ENCODE data around the gene PLS1. TPM values are rescaled to one million over a fixed set of nuclear protein-coding genes. Genes with fewer than 3 reads are reported as not detected.

The PLS1 gene
- polyA plus RNA-seq, 1 of the 3 experiments (the other 2 are of a cell fraction), result 2.9 TPM

GRCh38 chr3:142656575-142656974, 60.4 kb downstream of the PLS1 start:
- CTCF ChIA-PET, result interaction anchor here (0.7 kb wide), 1 partner anchor 786 kb away, joined by 3 read pairs; no protein-coding TSS in a partner anchor

GRCh38 chr3:142657033-142657432, 60.8 kb downstream of the PLS1 start:
- Histone ChIP-seq H3F3A (replicated peaks; ENCODE audit: insufficient read depth) (peaks cover 5% of the 10 kb centered on the region), H3K9ac (no peak overlapping the region), H3K4me1 (ENCODE audit: control insufficient read depth in 1 of 2, insufficient read depth in 2 of 2, low read depth in 1 of 2, low read length in 1 of 2) (no peaks in the 10 kb centered on the region; a peak in 1 of 4 replicates), H4K20me1 (ENCODE audit: insufficient read depth) (no peaks in the 10 kb centered on the region), H3K4me3 (ENCODE audit: low read depth in 2 of 2, low read length in 1 of 2) (no peak overlapping the region), H3K9me2 (no peaks in the 10 kb centered on the region), H3K27me3 (ENCODE audit: insufficient read depth) (no peaks in the 10 kb centered on the region), H2AFZ (ENCODE audit: low read depth) (no peak overlapping the region), H3K36me3 (replicated peaks in 1 of 2; ENCODE audit: control insufficient read depth in 1 of 2, insufficient read depth in 2 of 2, low read length in 1 of 2) (no peaks in the 10 kb centered on the region), H3K9me3 (no peaks in the 10 kb centered on the region), H3K79me2 (ENCODE audit: insufficient read depth) (no peaks in the 10 kb centered on the region), H3K4me2 (no peak overlapping the region), H3K27ac (ENCODE audit: low read depth in 2 of 2, low read length in 1 of 2) (no peak overlapping the region)
- ChIA-PET CTCF (no interaction called here), POLR2A (no interaction called here)
- DNase-seq, result no peak
- WGBS (ENCODE audit: low lambda C conversion rate), result 91% methylated on average over 4 of the region's 4 CpGs
- TF ChIP-seq GATA2 (CRISPR knock-in tag; IDR thresholded peaks at IDR 0.05), result no peak
- TF ChIP-seq TCF12 (IDR thresholded peaks at IDR 0.05), result no peak
- no peak for TF ChIP-seq MEF2A (IDR thresholded peaks at IDR 0.05; ENCODE audit: borderline replicate concordance, low read depth)
- no peak for TF ChIP-seq CTCF (IDR thresholded peaks at IDR 0.05)
- TF ChIP-seq TEAD4 (IDR thresholded peaks at IDR 0.05; ENCODE audit: borderline replicate concordance, insufficient read depth), result no peak
- no peak for TF ChIP-seq RFX5 (IDR thresholded peaks at IDR 0.05; ENCODE audit: low read length)
- no peak for TF ChIP-seq NRF1 (IDR thresholded peaks at IDR 0.05; ENCODE audit: low read depth, low read length)
- no peak for TF ChIP-seq MAX (IDR thresholded peaks at IDR 0.05; ENCODE audit: low read depth)
- no peak for TF ChIP-seq FOSL2 (IDR thresholded peaks at IDR 0.05; ENCODE audit: borderline replicate concordance, low read depth)
- no peak for TF ChIP-seq RXRA (IDR thresholded peaks at IDR 0.05; ENCODE audit: borderline replicate concordance, low read depth)
- TF ChIP-seq USF2 (IDR thresholded peaks at IDR 0.05; ENCODE audit: borderline replicate concordance, low read depth, low read length), result no peak
- no peak for TF ChIP-seq ELF1 (IDR thresholded peaks at IDR 0.05)
- TF ChIP-seq SIN3A (IDR thresholded peaks at IDR 0.05; ENCODE audit: borderline replicate concordance, low read depth, low read length), result no peak
- TF ChIP-seq PBX3 (IDR thresholded peaks at IDR 0.05), result no peak
- TF ChIP-seq EP300 (IDR thresholded peaks at IDR 0.05; ENCODE audit: borderline replicate concordance in 1 of 2, low read depth in 1 of 2, low read length in 1 of 2), result no peak
- no peak for TF ChIP-seq RCOR1 (IDR thresholded peaks at IDR 0.05; ENCODE audit: low read length)
- no peak for TF ChIP-seq POLR2AphosphoS5 (IDR thresholded peaks at IDR 0.05; ENCODE audit: low read depth, low read length)
- no peak for TF ChIP-seq TAF1 (IDR thresholded peaks at IDR 0.05; ENCODE audit: borderline replicate concordance, low read depth, low read length)

More at GRCh38 chr3:142656575-142656974, 60.4 kb downstream of the PLS1 start:
- peaks cover 5% of the 10 kb centered on the region for H3F3A ChIP-seq (replicated peaks; ENCODE audit: insufficient read depth)
- no peaks in the 10 kb centered on the region for H4K20me1 ChIP-seq (ENCODE audit: insufficient read depth)
- TF ChIP-seq USF1 (IDR thresholded peaks at IDR 0.05; ENCODE audit: borderline replicate concordance, low read depth) (no peak), RCOR1 (IDR thresholded peaks at IDR 0.05; ENCODE audit: low read length) (no peak), TEAD4 (IDR thresholded peaks at IDR 0.05; ENCODE audit: borderline replicate concordance, insufficient read depth) (no peak), GATA2 (CRISPR knock-in tag; IDR thresholded peaks at IDR 0.05) (no peak), EP300 (IDR thresholded peaks at IDR 0.05; ENCODE audit: borderline replicate concordance in 1 of 2, low read depth in 1 of 2, low read length in 1 of 2) (no peak), TAF1 (IDR thresholded peaks at IDR 0.05; ENCODE audit: borderline replicate concordance, low read depth, low read length) (no peak), FOXJ3 (CRISPR knock-in tag; IDR thresholded peaks at IDR 0.05) (no peak), USF2 (IDR thresholded peaks at IDR 0.05; ENCODE audit: borderline replicate concordance, low read depth, low read length) (no peak), YY1 (IDR thresholded peaks at IDR 0.05; ENCODE audit: low read depth) (no peak)
- H3K4me1 ChIP-seq (ENCODE audit: control insufficient read depth in 1 of 2, insufficient read depth in 2 of 2, low read depth in 1 of 2, low read length in 1 of 2), result no peaks in the 10 kb centered on the region; a peak in 1 of 4 replicates
- H3K27ac ChIP-seq (ENCODE audit: low read depth in 2 of 2, low read length in 1 of 2), result no peak overlapping the region
- H3K27me3 ChIP-seq (ENCODE audit: insufficient read depth), result no peaks in the 10 kb centered on the region
- H3K4me2 ChIP-seq, result no peak overlapping the region
- H3K9me3 ChIP-seq, result no peaks in the 10 kb centered on the region
- POLR2A ChIA-PET, result no interaction called here
- H3K9me2 ChIP-seq, result no peaks in the 10 kb centered on the region
- H3K36me3 ChIP-seq (replicated peaks in 1 of 2; ENCODE audit: control insufficient read depth in 1 of 2, insufficient read depth in 2 of 2, low read length in 1 of 2), result no peaks in the 10 kb centered on the region
- H3K9ac ChIP-seq, result no peak overlapping the region
- H3K79me2 ChIP-seq (ENCODE audit: insufficient read depth), result no peaks in the 10 kb centered on the region
- no peak for DNase-seq
- H3K4me3 ChIP-seq (ENCODE audit: low read depth in 2 of 2, low read length in 1 of 2), result no peak overlapping the region
- H2AFZ ChIP-seq (ENCODE audit: low read depth), result no peak overlapping the region

Data from SK-N-SH (cell line).